NCI-H82 treated with DMSO at 0.1 percent for 48 hours (cell line): Measurements from ENCODE around the gene MYL10.

Source experiments
- DNase-seq: peaks from one replicate; lab custom pipeline; 2025; ENCODE audit not compliant: unreplicated experiment; lab: John Stamatoyannopoulos, UW

Gene MYL10

DNA sequence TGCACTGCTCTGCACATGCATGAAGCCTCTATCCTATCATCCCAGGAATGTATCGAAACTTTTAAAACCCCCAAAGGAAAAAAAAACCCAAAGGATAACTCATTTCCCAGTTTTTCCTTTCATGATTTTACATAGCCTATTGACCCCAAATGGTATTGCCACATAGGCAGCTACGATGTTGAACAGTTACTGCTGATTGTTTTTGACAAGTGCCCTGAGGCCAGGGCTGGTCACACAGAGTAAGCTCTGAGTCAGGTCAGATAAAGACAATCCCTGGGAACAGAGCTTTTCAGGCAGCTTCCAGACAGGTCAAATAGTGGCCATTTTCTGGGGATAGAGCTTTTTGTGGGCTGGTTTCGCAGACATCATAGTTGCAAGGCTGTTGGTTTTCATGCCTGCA, 52.1 kb downstream of the MYL10 start:
- DNase-seq = no peak

DNA sequence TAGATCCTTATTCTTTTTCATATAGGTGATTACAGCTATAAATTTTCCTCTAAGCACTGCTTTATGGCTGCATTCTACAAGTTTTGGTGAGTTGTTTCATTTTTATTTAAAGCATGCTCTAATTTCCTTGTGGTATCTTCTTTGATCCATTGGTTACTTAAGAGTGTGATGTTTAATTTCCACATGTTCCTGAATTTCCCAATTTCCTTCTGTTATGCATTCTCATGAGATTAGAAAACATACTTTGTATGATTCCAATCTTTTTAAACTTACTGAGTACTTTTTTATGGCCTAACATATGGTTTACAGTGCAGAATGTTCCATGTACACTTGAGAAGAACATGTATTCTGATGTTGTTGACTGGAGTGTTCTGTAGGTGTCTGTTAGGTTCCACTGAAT, 53.4 kb downstream of the MYL10 start:
- DNase-seq = no peak

DNA sequence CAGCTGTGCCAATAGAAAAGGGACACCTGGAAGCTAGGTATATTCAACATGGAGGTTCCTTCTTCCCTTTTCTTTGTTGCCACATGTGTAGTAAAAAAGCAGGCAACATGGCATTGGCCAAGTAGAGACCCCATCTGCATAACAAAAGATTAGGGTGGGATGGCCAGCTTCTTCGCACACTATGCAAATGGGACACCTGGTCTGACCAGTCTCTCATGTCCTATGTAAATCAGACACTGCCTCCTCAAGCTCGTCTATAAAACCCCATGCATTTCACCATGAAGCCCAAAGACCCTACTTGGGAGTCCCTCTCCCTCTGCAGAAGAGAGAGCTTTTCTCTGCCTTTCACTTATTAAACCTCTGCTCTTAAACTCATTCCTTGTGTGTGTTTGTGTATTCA, 53.9 kb downstream of the MYL10 start:
- DNase-seq = no peak

DNA sequence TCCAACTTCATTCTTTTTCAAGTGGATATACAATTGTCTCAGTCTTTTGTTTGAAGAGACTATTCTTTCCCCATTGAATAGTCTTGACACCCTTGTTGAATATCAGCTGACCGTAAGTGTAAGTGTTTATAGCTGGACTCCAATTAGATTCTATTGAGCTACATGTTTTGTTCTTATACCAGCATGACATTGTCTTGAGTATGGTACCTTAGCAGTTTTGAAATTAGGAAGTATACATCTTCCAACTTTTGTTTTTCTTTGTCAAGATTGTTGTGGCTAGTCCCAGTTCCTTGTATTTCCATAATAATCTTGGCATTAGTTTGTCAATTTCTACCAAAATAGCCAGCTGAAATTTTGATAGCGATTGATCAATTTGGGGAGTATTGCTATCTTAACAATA, 56.9 kb downstream of the MYL10 start:
- DNase-seq = no peak

DNA sequence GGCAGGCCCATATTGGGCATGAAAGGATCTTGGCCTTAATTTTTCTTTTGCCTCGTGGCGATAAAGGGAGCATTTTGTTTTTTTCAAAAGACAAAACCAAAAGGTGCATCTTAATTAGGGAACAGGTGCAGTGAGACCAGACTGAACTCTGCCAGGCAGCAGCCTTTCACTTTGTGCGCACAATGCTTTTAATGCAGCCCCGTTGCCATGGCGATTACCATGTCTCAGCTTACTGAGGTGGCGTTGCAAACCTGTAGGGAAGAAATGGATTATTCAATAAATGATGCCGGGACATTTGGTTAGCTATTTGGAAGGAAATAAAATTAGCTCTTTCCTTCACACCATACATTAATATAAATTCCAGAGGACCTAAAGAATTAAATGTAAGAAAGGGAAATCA, 61.9 kb downstream of the MYL10 start:
- no peak for DNase-seq

DNA sequence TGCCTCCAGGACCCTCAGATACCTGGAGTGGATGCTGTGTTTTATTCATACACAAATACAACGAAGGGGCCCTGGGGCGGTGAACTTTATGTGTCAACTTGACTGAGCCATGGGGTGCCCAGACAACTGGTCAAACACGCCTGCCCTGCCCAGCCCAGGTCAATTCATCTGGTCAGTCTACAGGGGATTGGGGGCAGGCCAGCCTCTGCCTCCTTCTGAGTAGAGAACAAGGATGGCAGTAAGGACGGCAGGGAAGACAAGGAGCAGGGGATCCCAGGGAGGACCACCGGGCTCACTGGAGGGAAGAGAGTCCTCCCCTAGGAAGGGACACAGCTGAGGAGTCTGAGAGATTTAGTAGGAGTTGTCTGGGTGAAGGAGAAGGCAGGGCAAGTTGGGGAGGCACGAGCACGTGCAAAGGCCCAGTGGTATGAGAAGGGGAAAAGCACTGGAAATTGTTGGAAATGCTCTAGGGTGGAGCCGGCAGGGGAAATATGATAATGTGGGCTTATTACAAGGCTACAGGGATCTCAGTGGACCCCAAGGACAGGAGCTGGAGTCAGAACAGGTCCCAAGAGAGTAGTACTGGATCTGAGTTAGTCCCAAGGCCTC, 63.4 kb downstream of the MYL10 start:
- DNase-seq = no peak

DNA sequence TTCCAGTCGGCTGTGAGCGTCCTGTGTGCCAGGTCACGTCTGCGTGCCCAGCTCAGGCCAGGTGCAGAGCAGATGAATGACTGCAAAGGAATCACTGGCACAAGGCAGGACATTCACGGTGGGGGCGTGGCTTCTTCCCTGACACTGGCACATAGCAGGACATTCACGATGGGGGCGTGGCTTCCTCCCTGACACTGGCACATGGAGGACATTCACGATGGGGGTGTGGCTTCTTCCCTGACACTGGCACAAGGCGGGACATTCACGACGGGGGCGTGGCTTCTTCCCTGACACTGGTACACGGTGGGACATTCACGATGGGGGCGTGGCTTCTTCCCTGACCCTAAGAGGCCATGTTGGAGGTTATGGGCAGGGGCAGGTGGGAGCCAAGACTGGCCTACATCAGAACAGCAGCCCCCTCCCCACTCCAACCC, 64.3 kb downstream of the MYL10 start:
- no peak for DNase-seq

DNA sequence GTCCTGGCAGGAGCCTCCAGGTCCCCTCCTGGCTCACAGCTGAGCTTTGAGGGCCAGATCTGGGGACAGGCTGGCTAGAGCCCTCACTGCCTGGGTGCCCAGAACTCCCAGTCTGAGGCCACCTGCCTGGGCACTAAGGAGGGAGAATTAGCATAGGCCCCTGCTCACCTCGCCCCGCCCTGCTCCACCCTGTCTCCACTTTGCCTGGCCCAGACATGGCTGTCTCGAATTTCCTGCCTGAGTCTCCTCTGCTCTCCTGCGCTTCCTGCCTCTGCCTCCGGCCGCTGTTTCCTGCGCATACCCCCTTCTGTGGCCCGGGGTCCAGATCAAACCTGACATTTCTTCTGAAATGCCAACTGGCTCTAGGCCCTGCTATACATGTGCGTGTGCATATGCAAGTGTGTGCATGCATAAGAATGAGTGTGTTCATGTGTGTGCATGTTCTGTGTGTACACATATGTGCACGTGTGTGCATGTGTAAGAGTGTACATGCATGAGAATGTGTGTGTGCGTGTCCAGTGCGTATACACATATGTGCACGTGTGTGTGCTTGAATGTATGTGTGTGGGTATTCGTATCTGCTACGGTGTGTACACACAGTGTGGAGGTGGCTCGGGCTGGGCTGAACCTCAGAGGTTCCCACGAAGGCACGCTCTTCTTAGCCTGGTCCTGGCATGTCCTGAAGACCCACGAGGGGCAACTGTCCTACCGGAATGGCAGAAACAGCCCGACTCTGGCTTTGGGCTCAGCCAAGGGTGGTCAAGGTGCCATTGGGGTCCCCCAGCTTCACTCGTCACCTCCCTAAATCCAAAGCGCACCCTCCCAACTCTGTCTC, 64.9 kb downstream of the MYL10 start:
- no peak for DNase-seq
